Stimulated activated CD4-positive, alpha-beta T cell treated with anti-CD3 and anti-CD28 coated beads, Interleukin-2, amount 100 ng/mL, for 4 hours (primary cell): Measurements from ENCODE around the gene ZBTB22.
"Not testable (repeated sequence)": the region's sequence is repeated elsewhere in the genome, so short reads cannot be mapped to it uniquely, and the experiment has no call there.

Experiments
- DNase-seq: peaks from one replicate; pipeline ENCODE4 v3.0.0-alpha.2; 2020; ENCODE audit warnings: low read depth

ZBTB22 gene

DNA sequence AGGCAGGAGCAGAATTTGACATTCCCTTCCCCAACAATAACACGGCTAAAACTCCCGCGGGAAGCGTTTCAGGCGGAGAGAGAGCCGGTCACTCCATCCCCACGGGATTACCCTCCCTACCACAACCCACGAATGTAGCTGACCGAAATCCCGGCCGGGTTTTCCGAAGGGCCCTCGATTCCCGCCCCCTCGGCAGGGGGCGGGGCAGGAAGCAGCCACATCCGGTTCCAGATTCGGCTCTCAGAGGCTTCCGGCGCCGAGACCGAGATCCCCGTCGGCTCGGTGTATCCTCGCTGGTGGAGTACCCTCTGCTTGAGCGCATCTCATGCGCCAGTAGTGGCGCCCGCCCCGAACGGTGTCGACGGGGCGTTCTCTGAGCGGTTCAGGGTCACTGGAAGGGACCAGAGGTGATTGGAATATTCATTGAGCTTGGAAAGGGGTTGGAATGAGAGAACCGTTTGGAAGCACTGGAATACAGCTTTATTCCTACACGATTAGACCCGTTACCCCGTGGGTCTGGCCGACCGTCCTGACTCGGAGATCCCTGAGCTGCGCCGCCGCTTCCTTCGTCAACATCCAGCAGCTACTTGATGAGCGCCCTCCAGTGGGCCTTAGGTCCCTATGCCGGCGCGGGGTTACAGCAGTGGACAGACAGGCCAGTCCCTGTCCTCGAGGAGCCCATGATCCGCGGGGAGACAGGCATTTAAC, 18.2 kb downstream of the ZBTB22 start:
- DNase-seq, result peak; percentile 86

DNA sequence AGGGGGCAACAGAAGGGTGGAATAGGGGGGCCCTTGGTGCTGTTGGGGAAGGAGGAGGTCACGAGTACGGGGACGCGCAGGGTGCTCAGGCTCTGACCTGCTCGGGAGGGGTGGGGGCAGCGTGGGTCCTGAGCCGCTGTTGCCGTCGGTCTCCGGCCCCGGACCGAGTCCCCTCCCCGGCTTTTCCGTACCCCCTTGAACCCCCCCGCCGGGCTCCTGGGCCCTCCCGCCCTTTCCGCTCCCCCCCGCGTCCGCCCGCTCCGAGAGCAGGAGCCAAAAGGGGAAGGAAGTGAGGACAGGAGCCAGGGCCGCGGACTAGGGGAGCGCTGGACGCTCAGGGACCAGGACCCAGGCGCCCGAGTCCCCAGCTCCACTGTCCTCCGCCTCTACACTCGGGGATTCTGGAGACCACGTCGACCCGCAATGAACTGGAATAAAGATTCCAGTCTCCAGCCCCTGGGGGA, 18.7 kb downstream of the ZBTB22 start, which contains the start of gene RGL2:
TSS of gene RGL2 (minus strand) at position 170 of the 464 bp plus-strand sequence. CDS start 332 bp downstream, outside the sequence.
- no peak for DNase-seq

DNA sequence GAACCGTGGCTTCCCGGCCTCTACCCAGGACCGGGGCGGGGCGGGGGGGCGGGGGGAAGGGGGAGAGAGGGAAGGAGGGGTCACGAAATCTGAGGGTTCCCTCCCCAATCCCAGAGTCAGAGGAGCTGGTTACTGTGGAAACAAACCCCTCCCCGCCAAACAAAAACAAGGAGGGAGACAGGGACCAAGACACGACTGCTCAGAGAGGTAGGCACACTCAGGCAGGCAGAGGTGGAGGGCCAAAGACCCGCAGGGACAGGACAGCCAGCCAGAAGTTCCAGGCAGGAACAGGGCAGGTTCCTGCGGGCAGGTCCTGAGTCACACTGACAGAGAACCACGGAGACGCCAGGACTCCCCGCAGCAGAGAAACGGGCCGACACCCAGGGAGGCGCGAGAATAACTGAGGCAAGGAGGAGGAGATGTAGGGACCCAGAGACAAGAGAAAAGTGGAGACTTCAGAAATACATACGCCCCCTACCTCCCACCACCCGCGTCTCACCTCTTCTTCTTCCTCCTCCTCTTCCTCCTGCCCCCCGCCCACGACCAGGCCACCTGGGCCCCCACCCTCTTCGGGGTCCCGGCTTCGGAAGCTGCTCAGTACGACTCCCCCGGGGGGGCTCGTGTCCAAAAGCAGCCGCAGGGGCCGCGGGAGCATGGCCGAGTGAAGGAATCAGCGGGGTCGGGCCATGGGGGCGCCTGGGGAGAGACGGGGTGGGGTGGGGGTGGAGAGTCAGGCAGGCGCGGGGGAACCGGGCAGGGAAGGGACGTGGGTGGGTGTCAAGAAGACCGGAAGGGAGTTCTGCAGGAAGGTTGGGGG, 19.4 kb downstream of the ZBTB22 start:
- DNase-seq, result no peak

DNA sequence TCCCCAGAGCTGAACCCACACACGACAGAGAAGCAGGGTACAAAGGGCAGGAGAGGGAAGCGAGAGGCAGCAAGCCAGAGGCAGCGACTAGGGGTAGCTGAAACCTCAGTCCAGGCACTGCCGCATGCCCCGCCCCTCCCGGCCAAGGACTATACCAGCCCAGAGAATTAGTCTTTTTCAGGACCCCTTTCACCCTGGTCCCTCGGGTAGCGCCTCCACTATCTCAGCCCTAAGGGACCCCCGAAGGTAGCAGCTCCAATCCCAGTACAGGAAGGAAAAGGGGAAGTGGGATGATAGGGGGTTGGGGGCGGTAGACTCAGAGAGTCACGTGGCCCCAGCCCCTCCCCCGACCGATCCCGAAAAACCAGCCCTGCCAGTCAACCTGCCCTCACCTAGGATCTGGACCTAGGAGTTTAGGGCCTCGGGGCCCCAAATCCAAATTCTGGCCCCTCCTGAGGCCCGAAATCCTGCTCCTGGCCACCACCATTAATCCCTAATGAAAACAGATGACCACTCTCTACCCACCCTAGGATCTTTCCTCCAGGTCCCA, 20.1 kb downstream of the ZBTB22 start:
- DNase-seq, result no peak

DNA sequence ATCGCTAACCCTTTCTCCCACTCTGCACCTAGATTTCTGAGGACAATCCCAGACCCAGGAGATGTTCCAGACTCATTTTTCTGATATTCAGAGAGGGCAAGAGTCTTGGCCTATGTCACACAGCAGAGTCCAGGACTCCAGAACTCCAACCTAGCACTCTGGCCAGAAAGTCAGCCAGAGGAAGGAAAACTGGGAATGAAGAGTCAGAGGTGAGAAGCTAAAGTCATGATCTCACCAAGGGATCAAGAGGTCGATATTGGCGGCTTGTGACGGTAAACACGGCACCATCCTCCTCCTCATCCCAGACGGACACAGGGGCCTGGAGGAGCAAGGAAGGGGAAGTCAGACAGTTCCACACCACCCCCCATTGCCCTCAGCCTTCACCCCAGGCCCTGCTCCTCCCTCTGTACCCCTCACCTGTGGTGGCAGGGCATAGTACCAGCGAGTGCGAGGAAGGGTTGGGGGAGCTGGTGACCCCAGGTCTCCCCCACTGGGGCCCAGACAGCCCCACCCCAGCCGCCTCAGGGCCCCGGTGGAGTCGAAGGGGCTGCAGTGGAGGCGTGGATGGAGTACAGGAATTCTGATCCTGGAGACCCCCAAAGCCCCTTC, 20.6 kb downstream of the ZBTB22 start:
- DNase-seq, result no peak

DNA sequence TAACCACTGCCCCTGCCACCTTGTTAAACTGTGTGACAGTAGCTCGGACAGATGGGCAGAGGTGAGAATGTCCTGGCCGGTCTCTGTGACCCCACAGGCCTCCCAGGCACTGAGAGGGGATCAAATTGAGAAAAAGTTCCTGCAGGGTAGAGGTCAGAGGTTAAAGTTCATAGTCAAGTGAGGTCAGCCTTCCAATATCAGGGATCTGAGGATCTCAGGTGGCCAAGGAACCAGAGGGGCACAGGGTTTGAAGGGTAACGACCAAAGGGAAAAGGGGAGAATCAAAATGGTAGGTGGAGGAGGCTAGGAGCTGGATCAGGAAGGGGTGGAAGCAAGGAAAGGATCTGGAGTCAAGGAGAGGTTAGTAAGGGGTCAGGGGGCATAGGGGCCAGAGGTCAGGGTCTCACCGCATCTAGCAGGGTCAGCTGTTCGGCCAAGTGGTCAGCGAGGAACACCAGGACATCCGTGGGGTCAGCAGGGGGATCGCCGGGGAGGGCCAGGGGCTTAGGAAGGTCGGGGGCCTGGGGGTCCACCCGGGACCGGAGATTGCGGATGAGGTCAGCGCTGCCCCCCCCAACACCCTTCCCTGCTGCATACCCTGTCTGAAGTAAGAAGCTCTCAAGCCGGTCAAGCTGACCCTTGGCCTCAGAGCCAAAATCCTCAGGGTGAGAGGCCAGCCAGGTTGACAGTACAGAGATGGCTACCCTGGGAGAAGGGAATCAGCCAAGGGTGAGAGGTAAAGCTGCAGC, 21.7 kb downstream of the ZBTB22 start:
- no peak for DNase-seq

DNA sequence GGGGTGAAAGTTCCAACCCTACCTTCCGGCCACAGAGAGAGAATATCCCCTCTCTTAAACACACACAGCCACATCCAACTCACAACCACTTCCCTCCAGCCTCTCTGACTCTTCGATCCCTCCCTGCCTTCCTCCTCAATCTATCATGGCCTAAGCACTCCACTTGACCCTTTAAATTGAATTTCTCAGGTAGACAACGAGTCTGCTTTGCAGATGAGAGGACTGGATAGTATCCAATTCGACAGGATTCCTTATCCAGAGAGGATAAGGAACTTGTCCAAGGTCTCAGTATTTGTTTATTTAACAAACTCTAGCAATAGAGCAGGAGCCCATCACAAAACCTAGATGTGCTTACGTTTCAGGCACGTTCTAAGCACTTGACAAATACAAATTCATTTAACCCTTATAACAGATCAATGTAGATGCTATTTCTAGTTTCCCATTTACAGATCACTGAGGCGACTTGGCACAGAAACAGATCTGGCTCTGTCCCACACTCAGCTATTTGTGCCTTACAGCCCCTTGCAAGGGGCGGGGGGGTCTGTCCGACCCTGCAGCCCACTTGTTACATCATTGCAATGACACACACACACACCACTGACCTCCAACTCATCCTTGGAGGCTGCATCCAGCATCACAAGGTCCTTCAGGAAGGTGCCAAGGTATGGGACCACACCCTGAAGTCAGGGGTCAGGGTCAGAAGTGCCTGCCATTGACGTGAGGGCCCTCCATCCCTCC, 23.3 kb downstream of the ZBTB22 start:
- no peak for DNase-seq

DNA sequence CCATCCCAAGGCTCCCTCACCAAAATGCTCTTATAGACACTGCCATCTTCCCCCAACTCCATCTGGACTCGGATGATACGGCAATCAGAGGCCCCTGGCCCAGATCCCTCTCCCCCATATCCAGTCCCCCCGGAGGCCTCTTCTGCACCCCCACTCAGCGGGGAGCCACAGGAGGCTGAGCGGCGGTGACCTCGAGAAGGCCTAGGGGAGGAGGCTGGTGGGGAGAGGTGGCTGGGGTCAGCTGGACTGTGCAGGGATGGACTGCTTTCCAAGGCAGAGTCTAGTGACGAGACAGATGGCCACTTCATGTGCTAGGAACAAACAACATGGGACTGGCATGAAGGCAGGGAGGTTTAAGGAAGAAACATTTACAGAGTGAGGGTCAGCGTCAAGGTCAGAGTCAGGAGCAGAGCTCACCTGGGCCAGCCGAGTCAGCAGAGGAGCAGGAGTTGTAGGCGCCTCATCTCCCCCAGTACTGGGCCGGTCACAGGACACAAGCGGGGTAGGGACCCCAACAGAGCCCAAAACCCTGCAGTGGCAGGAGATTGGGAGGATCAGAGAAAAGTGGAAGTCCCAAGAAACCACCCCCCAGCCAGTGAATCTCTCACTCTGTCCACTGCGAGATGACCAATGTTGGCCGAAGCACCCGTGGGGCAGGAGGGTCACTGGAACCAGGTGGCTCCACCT, 24.4 kb downstream of the ZBTB22 start:
- DNase-seq, result no peak

DNA sequence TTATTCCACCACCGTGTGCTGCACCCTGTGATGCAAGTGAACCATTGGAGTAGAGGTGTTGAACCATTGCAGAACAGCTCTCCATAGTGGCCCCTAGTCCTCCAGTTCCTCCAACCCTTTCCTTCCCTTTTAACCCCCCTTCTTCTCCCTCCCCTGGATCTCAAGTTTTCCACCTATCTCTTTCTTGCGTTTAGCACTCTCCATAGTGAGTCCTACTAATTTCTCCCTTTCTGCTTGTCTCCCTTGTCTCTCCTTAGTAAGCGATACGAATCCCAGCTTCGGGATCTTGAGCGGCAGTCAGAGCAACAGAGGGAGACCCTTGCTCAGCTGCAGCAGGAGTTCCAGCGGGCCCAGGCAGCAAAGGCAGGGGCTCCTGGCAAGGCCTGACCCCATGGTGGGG, 27.1 kb downstream of the ZBTB22 start:
- no peak for DNase-seq

DNA sequence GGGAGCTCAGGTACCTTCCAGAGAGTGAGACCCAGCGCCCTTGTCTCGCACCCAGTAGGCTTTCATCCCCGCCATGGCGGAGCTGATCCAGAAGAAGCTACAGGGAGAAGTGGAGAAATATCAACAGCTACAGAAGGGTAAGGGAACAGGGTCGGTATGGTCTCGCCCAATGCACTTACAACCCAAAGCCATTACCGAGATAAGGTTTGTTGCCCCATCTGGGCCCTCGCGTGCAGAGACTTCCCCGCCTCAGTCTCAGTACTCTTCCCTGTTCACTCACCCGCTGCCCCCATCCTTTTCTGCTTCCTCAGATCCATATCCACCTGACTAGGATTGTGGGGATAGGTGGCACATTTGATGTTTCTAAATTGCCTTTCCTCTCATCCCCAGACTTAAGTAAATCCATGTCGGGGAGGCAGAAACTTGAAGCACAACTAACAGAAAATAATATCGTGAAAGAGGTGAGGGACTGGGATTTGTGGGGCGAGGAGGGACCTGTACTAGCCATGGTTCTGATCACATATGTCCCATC, 27.7 kb downstream of the ZBTB22 start:
- no peak for DNase-seq

DNA sequence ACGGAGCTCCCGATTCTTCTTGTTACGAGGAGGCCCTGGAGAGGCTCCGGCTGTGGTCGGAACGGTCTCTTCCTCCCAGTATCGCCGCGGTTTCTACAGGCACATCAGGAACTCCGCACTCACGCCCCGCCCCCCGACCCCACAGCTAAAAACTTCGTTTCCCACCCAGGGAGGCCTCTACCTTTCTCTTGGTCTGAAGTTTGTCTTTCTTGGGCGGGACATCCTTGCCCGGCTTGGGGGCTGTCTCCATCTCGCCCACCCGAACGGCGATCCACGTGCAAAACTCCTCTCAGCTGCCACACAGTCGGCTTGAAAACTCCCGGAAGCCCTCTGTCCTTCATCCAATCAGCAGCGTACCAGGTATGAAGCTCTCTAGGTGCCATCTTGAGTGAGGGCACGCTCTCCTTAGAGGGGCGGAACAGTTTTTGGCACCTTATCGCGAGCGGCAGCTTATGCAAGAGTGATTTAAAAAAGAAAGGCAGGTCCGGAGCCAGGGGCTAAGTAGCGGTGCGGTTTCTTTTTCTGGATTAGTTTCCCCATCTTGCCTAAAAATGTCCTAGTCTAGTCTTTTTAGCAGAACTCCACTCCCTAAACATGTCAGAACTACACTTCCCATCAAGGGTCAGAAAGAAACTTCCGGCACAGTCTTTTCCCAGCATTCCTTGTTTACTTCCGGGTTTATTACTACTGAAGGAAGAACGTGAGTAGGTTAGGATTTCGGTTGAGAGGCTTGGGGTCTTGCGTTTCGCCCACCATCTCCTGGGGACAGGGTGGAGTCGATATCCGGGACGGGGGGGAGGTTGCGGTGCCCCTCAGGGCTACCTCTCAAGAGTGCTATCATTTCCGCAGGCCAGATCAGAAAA, 28.4 kb downstream of the ZBTB22 start, which contains the start of the genes PFDN6 and WDR46:
TSS of gene PFDN6 (plus strand) at position 681 of the 863 bp plus-strand sequence. CDS start 256 bp downstream, outside the sequence.
TSS of gene WDR46 (minus strand) at position 319 of the 863 bp plus-strand sequence. CDS start at position 250, 69 bp downstream.
- DNase-seq, result peak; percentile 74

DNA sequence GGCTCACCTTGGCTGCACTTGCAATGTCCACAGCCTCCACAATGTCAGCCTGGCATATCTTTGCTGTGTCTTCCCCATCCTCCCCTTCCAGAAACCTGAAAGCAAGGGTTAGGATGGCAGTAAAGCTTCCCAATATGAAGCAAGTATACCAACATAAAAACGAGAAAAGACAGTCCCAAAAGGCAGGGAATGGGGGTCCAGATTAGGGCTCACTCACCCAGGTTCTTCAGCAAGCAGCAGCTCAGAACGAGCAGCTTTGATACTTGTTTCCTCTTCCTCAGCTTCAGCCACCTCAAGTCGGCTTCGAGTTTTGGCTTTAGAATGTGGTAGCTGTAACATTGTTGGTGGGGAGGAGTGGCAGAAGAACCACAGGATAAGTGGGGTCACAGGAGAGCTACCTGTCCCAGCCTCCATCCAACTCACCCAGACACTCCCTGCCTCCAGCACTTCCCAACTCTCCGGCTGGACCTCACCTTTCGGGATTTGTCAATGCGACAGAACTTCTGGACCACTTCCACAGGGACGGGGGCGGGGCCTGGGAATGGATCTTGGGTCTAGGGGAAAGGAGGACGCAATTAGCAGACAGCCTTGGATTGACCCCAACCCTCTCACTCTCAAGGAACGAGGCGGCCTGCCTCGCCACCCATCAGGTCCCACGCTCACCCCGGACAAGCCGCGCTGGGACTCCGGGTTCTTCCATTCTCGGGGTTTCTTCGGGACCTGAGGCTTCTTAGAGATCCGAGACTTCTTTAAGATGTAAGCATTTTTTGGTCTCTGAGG, 29.2 kb downstream of the ZBTB22 start:
- no peak for DNase-seq

DNA sequence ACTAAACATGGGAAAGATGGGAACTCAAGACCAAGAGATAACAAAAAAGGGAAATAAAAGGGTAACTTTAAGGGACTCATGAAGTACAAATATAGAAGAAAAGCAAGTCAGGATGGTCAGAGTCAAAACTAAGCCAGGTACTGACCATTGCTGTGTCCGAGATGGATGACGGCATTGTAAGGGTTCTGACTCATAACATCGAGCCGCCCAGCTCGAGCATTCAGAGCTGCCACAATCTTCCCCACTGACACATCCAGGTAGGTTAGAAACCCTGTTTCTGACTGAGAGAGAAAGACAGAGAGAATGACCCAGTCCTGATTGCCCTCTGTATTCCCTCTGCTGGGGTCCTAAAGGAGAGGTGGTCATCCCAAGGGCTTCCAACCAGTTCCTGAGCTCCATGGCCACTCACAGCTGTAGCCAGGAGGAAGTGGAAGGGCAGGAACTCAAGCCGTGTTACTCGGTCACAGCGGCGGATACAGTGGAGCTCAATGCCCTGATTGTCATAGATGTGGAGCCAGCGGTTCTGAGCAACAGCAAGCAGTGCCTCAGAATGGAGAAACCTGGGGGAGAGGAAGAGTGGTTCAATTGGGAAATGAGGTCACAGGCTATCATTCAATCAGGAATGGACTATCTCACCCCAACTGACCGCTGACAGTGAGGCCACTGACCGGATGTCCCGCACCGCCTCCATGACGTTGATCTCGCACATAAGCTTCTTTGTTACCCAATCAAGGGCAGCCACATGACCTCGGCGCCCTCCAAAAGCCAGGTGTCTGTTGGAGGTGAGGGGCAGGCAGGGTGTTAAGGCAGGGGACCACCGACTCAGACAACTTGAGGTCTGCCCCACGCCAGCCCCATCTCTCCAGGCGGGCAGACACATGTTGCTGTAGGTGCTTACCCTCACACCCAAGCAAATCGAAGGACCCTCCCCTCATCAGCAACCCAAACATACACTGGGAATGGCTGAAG, 30.3 kb downstream of the ZBTB22 start:
- no peak for DNase-seq

DNA sequence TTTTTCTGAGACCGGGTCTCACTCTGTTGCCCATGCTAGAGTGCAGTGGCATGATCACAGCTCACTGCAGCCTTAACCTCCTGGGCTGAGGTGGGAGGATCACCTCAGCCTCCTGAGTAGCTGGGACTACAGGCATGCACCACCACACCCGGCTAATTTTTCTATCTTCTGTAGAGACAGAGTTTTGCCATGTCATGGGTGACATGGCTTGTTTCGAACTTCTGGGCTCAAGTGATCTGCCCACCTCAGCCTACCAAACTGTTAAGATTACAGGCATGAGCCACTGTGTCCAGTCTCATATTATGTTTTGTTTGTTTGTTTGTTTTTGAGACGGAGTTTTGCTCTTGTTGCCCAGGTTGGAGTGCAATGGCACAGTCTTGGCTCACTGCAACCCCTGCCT, 32.3 kb downstream of the ZBTB22 start:
- DNase-seq, result not testable (repeated sequence)

DNA sequence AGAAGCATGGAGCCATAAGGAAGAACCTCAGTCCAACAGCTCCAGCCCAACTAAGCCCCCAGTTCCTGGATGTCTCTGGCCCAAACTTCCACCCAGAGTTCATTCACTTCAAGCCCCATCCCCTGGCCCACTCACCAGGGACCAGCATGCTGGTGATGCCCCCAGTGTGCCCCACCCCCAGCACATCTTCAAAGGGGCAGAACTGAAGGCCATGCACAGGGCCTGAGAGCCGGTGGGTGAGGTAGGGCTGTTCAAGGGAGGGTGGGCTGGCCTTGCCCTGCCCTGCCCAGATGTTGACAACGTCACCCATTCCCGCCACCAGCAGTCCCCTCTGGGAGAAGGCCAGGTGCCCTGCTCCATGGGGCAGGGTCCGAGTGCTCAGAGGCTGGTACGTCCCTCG, 37.0 kb downstream of the ZBTB22 start:
- DNase-seq, result no peak

DNA sequence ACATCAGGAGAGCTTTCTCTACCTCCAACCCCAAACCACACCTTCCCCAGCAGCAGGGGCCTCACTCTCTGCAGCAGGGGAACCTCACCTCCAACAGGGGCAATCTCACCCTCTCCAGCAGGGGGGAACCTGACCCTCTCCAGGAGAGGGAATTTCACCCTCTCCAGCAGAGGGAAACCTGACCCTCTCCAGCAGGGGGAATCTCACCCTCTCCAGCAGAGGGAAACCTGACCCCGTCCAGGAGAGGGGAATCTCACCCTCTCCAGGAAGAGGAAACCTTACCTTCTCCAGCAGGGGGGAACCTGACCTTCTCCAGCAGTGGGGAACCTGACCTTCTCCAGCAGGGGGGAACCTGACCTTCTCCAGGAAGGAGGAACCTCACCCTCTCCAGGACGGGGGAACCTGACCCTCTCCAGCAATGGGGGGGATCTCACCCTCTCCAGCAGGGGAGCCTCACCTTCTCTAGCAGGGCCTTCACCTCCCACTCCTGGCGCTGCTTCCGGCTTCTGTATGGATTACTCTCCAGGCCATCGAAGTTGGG, 37.5 kb downstream of the ZBTB22 start:
- DNase-seq, result no peak

DNA sequence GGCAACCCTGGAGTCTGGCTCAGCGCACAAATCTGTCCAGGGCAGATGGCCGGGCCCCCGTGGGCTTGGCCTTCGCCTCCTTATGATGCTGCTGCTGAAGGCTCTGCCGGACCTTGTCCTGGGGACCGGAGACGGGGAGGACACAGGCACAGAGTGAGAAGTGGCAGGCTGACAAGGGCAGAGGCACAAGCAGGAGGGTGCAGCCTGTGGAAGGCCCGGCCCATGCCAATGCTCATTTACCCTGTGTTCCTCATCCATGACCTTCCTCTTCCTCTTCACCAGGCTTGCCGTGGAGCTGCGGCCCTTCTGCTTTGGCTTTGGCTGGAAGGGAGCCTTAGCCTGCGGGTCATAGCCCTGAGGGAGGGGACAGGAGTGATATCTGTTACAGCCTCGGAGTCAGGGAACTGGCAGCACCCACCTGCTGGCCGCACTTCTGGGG, 38.3 kb downstream of the ZBTB22 start:
- no peak for DNase-seq
